NT2/D1 (cell line): ENCODE results near the gene WDR59.

Source experiments
- SUZ12 ChIP-seq: IDR thresholded peaks from 2 replicates; pipeline ENCODE4 v1.6.1; 2011; ENCODE audit not compliant: insufficient read length, insufficient read depth; ENCODE audit errors: extremely low read depth
- YY1 ChIP-seq: IDR thresholded peaks from 2 replicates; pipeline ENCODE4 v1.6.1; 2011; ENCODE audit not compliant: insufficient read length, insufficient read depth
- ZNF274 ChIP-seq: IDR thresholded peaks from 2 replicates; pipeline ENCODE4 v1.6.1; 2011; ENCODE audit warnings: mild to moderate bottlenecking, low read depth, low read length

GRCh38 chr16:74909665-74910064 lies 75.3 kb downstream of the WDR59 start:
- TF ChIP-seq SUZ12: no peak
- TF ChIP-seq YY1: no peak
- no peak for TF ChIP-seq ZNF274
